Measurements from ENCODE around the gene AP4S1. TPM values are rescaled to one million over a fixed set of nuclear protein-coding genes. Genes with fewer than 3 reads are reported as not detected.

The AP4S1 gene
- total RNA-seq, 1 donor from 2014 or later, result 6.3 TPM

GRCh38 chr14:31125231-31125630 lies 99.8 kb downstream of the AP4S1 start:
- Mint-ChIP-seq H3K9me3 (ENCODE audit: unreplicated experiment) (no peaks in the 10 kb centered on the region), H3K4me3 (ENCODE audit: unreplicated experiment) (no peak overlapping the region), H3K4me1 (ENCODE audit: unreplicated experiment) (no peaks in the 10 kb centered on the region), H3K36me3 (ENCODE audit: unreplicated experiment) (peaks cover 42% of the 10 kb centered on the region), H3K27me3 (ENCODE audit: unreplicated experiment) (no peaks in the 10 kb centered on the region), H3K27ac (ENCODE audit: unreplicated experiment) (no peak overlapping the region)
- TF ChIP-seq CTCF (IDR thresholded peaks at IDR 0.05), result no peak
- no peak for DNase-seq (ENCODE audit: extremely low spot score, unreplicated experiment)

DNA sequence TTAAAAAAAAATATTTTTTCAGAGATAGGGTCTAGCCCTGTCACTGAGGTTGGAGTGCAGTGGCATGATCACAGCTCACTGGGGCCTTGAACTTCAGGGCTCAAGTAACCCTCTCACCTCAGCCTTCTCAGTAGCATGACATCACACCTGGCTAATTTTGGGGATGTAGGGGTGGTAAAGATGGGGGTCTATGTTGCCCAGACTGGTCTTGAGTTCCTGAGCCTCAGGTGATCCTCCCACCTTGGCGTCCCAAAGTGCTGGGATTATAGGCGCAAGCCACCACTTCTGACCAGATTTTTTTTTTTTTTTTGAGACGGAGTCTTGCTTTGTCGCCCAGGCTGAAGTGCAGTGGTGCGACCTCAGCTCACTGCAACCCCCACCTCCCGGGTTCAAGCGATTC lies 101.2 kb downstream of the AP4S1 start:
- Mint-ChIP-seq H3K36me3 (ENCODE audit: unreplicated experiment) (peaks cover 44% of the 10 kb centered on the region), H3K27ac (ENCODE audit: unreplicated experiment) (no peak overlapping the region), H3K27me3 (ENCODE audit: unreplicated experiment) (no peaks in the 10 kb centered on the region), H3K9me3 (ENCODE audit: unreplicated experiment) (no peaks in the 10 kb centered on the region), H3K4me3 (ENCODE audit: unreplicated experiment) (no peak overlapping the region), H3K4me1 (ENCODE audit: unreplicated experiment) (no peaks in the 10 kb centered on the region)
- TF ChIP-seq CTCF (IDR thresholded peaks at IDR 0.05), result no peak
- DNase-seq (ENCODE audit: extremely low spot score, unreplicated experiment), result no peak

- TF ChIP-seq CTCF (IDR thresholded peaks at IDR 0.05), result no peak
- Mint-ChIP-seq H3K27ac (ENCODE audit: unreplicated experiment) (no peak overlapping the region), H3K9me3 (ENCODE audit: unreplicated experiment) (no peaks in the 10 kb centered on the region), H3K36me3 (ENCODE audit: unreplicated experiment) (peaks cover 41% of the 10 kb centered on the region), H3K4me3 (ENCODE audit: unreplicated experiment) (no peak overlapping the region), H3K4me1 (ENCODE audit: unreplicated experiment) (no peaks in the 10 kb centered on the region), H3K27me3 (ENCODE audit: unreplicated experiment) (no peaks in the 10 kb centered on the region)
- no peak for DNase-seq (ENCODE audit: extremely low spot score, unreplicated experiment)
Observed at GRCh38 chr14:31127690-31128089, 102.2 kb downstream of the AP4S1 start.

- Mint-ChIP-seq H3K9me3 (ENCODE audit: unreplicated experiment) (no peaks in the 10 kb centered on the region), H3K36me3 (ENCODE audit: unreplicated experiment) (peaks cover 43% of the 10 kb centered on the region), H3K4me3 (ENCODE audit: unreplicated experiment) (no peak overlapping the region), H3K4me1 (ENCODE audit: unreplicated experiment) (no peaks in the 10 kb centered on the region), H3K27me3 (ENCODE audit: unreplicated experiment) (no peaks in the 10 kb centered on the region), H3K27ac (ENCODE audit: unreplicated experiment) (no peak overlapping the region)
- DNase-seq (ENCODE audit: extremely low spot score, unreplicated experiment), result no peak
- TF ChIP-seq CTCF (IDR thresholded peaks at IDR 0.05), result no peak
Observed at GRCh38 chr14:31128601-31129526, 103.4 kb downstream of the AP4S1 start.

DNA sequence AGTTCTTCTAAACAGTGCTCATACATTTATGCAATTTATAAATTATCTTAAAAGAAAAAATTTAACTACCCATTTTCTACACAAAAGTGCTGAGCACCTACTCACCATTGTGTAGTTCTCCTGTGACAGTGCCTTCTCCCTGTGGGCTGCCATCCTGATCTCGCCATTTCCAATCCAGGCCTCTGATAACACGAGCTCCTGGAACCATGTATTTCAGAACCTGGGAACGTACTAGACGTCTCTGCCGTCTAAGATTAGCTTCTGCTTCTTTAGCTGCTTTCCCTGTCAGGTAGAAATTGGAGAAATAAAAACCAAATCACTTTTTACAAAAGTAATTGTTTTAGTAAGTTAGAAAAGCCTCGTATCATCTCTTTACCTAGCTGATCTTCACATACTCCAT lies 107.7 kb downstream of the AP4S1 start:
- H3K4me1 Mint-ChIP-seq (ENCODE audit: unreplicated experiment), result no peaks in the 10 kb centered on the region
- TF ChIP-seq CTCF (IDR thresholded peaks at IDR 0.05), result no peak
- H3K4me3 Mint-ChIP-seq (ENCODE audit: unreplicated experiment), result no peak overlapping the region
- no peak for DNase-seq (ENCODE audit: extremely low spot score, unreplicated experiment)
- peaks cover 41% of the 10 kb centered on the region for H3K36me3 Mint-ChIP-seq (ENCODE audit: unreplicated experiment)
- no peaks in the 10 kb centered on the region for H3K9me3 Mint-ChIP-seq (ENCODE audit: unreplicated experiment)
- no peaks in the 10 kb centered on the region for H3K27me3 Mint-ChIP-seq (ENCODE audit: unreplicated experiment)
- H3K27ac Mint-ChIP-seq (ENCODE audit: unreplicated experiment), result no peak overlapping the region
